Measurements from ENCODE around the gene PLB1.

Gene PLB1

GRCh38 chr2:28568533-28568932 is 72.7 kb downstream of the PLB1 start:
- no peak overlapping the region for H3K4me3 ChIP-seq (ENCODE audit: control insufficient read depth, low read depth, low read length)
- no peak for TF ChIP-seq CTCF (conservative IDR thresholded peaks at IDR 0.05; ENCODE audit: control insufficient read depth, insufficient read depth, low read depth, low read length)
- peak; percentile 33 for DNase-seq (ENCODE audit: low read depth)

- no peak for DNase-seq (ENCODE audit: low read depth)
- no peak overlapping the region for H3K4me3 ChIP-seq (ENCODE audit: control insufficient read depth, low read depth, low read length)
- no peak for TF ChIP-seq CTCF (conservative IDR thresholded peaks at IDR 0.05; ENCODE audit: control insufficient read depth, insufficient read depth, low read depth, low read length)
Observed at GRCh38 chr2:28570431-28570830, 74.6 kb downstream of the PLB1 start.

- no peak overlapping the region for H3K4me3 ChIP-seq (ENCODE audit: control insufficient read depth, low read depth, low read length)
- TF ChIP-seq CTCF (conservative IDR thresholded peaks at IDR 0.05; ENCODE audit: control insufficient read depth, insufficient read depth, low read depth, low read length), result no peak
- no peak for DNase-seq (ENCODE audit: low read depth)
Observed at GRCh38 chr2:28576714-28577113, 80.9 kb downstream of the PLB1 start.

GRCh38 chr2:28577791-28578680 is 82.2 kb downstream of the PLB1 start:
- TF ChIP-seq CTCF (conservative IDR thresholded peaks at IDR 0.05; ENCODE audit: control insufficient read depth, insufficient read depth, low read depth, low read length), result no peak
- H3K4me3 ChIP-seq (ENCODE audit: control insufficient read depth, low read depth, low read length), result no peak overlapping the region
- DNase-seq (ENCODE audit: low read depth), result peak; percentile 11

GRCh38 chr2:28578774-28579173 is 82.9 kb downstream of the PLB1 start:
- no peak for DNase-seq (ENCODE audit: low read depth)
- TF ChIP-seq CTCF (conservative IDR thresholded peaks at IDR 0.05; ENCODE audit: control insufficient read depth, insufficient read depth, low read depth, low read length), result no peak
- H3K4me3 ChIP-seq (ENCODE audit: control insufficient read depth, low read depth, low read length), result no peak overlapping the region

- no peak for TF ChIP-seq CTCF (conservative IDR thresholded peaks at IDR 0.05; ENCODE audit: control insufficient read depth, insufficient read depth, low read depth, low read length)
- DNase-seq (ENCODE audit: low read depth), result no peak
- H3K4me3 ChIP-seq (ENCODE audit: control insufficient read depth, low read depth, low read length), result no peak overlapping the region
Observed at GRCh38 chr2:28579606-28580005, 83.7 kb downstream of the PLB1 start.
